H1 (cell line): Measurements from ENCODE around the gene TANC1. TPM values are rescaled to one million over a fixed set of nuclear protein-coding genes. Genes with fewer than 3 reads are reported as not detected.

Experiments used
- CTCF ChIA-PET: fragments of 300-600 bp; sonication (Branson Sonifier 250); formaldehyde crosslinking; loops from one replicate; lab custom pipeline; 2021; ENCODE audit not compliant: partially characterized antibody; lab: Charles Lee
- POLR2A ChIA-PET: fragments of 300-600 bp; sonication (Branson Sonifier 250); formaldehyde crosslinking; loops from one replicate; lab custom pipeline; 2021; ENCODE audit warnings: inconsistent platforms; ENCODE audit not compliant: partially characterized antibody; lab: Charles Lee
- DNase-seq, 2 experiments: peaks; one replicate each; pipeline versions ENCODE4 v3.0.0 to v3.0.0-alpha.2; 2010 to 2022; ENCODE audit warnings: low spot score in 2 of 2, low read depth in 1 of 2, mixed read lengths in 1 of 2
- FAIRE-seq: peaks from 2 replicates; lab custom pipeline; 2011; peaks lifted over from hg19 to GRCh38; lab: Jason Lieb, UNC
- H2AFZ ChIP-seq: 2 replicates; pipeline ENCODE4 v1.8.1; 2012; ENCODE audit warnings: low read length, inconsistent platforms
- H2AK5ac ChIP-seq: 2 replicates; pipeline ENCODE4 v1.6.1; 2013; ENCODE audit warnings: low read depth, low read length
- H2BK120ac ChIP-seq: replicated peaks from 2 replicates; pipeline ENCODE3; 2013; ENCODE audit warnings: low read depth, low read length, inconsistent platforms
- H2BK12ac ChIP-seq: 2 replicates; pipeline ENCODE4 v1.6.1; 2013; ENCODE audit warnings: low read depth, low read length
- H2BK15ac ChIP-seq: 2 replicates; pipeline ENCODE4 v1.6.1; 2013; ENCODE audit warnings: low read length
- H2BK20ac ChIP-seq: 2 replicates; pipeline ENCODE4 v1.6.1; 2013; ENCODE audit warnings: low read length
- H2BK5ac ChIP-seq: 2 replicates; pipeline ENCODE4 v1.6.1; 2013; ENCODE audit warnings: low read depth, low read length
- H3K14ac ChIP-seq: 2 replicates; pipeline ENCODE4 v1.6.1; 2013; ENCODE audit warnings: inconsistent platforms; ENCODE audit not compliant: insufficient read length
- H3K18ac ChIP-seq: 2 replicates; pipeline ENCODE4 v1.6.1; 2013; ENCODE audit warnings: low read length; ENCODE audit errors: extremely low read depth
- H3K23ac ChIP-seq: 2 replicates; pipeline ENCODE4 v1.6.1; 2013; ENCODE audit warnings: inconsistent platforms; ENCODE audit not compliant: insufficient read length
- H3K23me2 ChIP-seq: 2 replicates; pipeline ENCODE4 v1.6.1; 2013; ENCODE audit warnings: low read depth, low read length
- H3K27ac ChIP-seq: 2 replicates; pipeline ENCODE4 v1.6.1; 2011; ENCODE audit warnings: low read depth, low read length, inconsistent platforms
- H3K27me3 ChIP-seq, 4 experiments: replicated peaks in 1 of 4; 1 replicate in 1 of 4; 2 replicates in 3 of 4; pipeline versions ENCODE4 v1.6.1 to v1.8.1; 2011 to 2013; ENCODE audit warnings: low read length in 3 of 4, mild to moderate bottlenecking in 3 of 4, inconsistent platforms in 2 of 4, mixed read lengths in 2 of 4, moderate library complexity in 1 of 4; ENCODE audit not compliant: control insufficient read depth in 3 of 4, insufficient read depth in 3 of 4; ENCODE audit errors: extremely low read depth in 1 of 4
- H3K36me3 ChIP-seq, 4 experiments: 2 replicates each; pipeline versions ENCODE4 v1.6.1 to v1.8.1; 2011 to 2013; ENCODE audit warnings: mild to moderate bottlenecking in 4 of 4, low read length in 3 of 4, moderate library complexity in 2 of 4, control low read depth in 1 of 4, inconsistent platforms in 1 of 4; ENCODE audit not compliant: insufficient read depth in 4 of 4, control insufficient read depth in 2 of 4
- H3K4ac ChIP-seq: replicated peaks from 2 replicates; pipeline ENCODE3; 2013; ENCODE audit warnings: low read length, low read depth, mixed read lengths, inconsistent platforms; ENCODE audit not compliant: insufficient read length
- H3K4me1 ChIP-seq, 4 experiments: replicated peaks in 1 of 4; 1 replicate in 1 of 4; 2 replicates in 3 of 4; pipeline versions ENCODE4 v1.6.1 to v1.8.1; 2011 to 2013; ENCODE audit warnings: low read length in 3 of 4, inconsistent platforms in 2 of 4, mixed read lengths in 1 of 4; ENCODE audit not compliant: insufficient read depth in 4 of 4, control insufficient read depth in 3 of 4
- H3K4me2 ChIP-seq, 2 experiments: 2 replicates each; pipeline versions ENCODE4 v1.6.1 to v1.8.1; 2011 to 2013; ENCODE audit warnings: low read depth in 2 of 2, low read length in 2 of 2, control low read depth in 1 of 2, inconsistent platforms in 1 of 2, mild to moderate bottlenecking in 1 of 2; ENCODE audit not compliant: insufficient read depth in 1 of 2
- H3K4me3 ChIP-seq, 4 experiments: fragments of 200-600, 300-600 bp in 1 of 4; sonication (generic), shearing (Covaris generic), sonication (Bioruptor Twin) in 1 of 4; 2 replicates each; pipeline versions ENCODE4 v1.5.1 to v1.8.1; 2011 to 2016; ENCODE audit warnings: low read length in 4 of 4, low read depth in 3 of 4, control low read depth in 2 of 4, inconsistent platforms in 2 of 4, mild to moderate bottlenecking in 2 of 4, mixed read lengths in 1 of 4, moderate library complexity in 1 of 4; ENCODE audit not compliant: insufficient read depth in 2 of 4; ENCODE audit errors: extremely low read depth in 1 of 4
- H3K56ac ChIP-seq: replicated peaks from 2 replicates; pipeline ENCODE3; 2013; ENCODE audit warnings: low read depth, mild to moderate bottlenecking, mixed read lengths, low read length, inconsistent platforms; ENCODE audit not compliant: insufficient read length
- H3K79me1 ChIP-seq: 2 replicates; pipeline ENCODE4 v1.6.1; 2013; ENCODE audit warnings: low read depth, low read length, control low read depth
- H3K79me2 ChIP-seq, 2 experiments: 2 replicates each; pipeline versions ENCODE4 v1.6.1 to v1.8.1; 2012 to 2013; ENCODE audit warnings: low read length in 2 of 2, mild to moderate bottlenecking in 2 of 2, inconsistent platforms in 1 of 2; ENCODE audit not compliant: insufficient read depth in 2 of 2, control insufficient read depth in 1 of 2
- H3K9ac ChIP-seq, 4 experiments: replicated peaks in 1 of 4; 1 replicate in 1 of 4; 2 replicates in 3 of 4; pipeline versions ENCODE4 v1.6.1 to v1.8.1; 2011 to 2013; ENCODE audit warnings: low read depth in 3 of 4, low read length in 3 of 4, control low read depth in 2 of 4, mild to moderate bottlenecking in 2 of 4, moderate library complexity in 2 of 4, inconsistent platforms in 1 of 4; ENCODE audit errors: extremely low read depth in 1 of 4
- H3K9me3 ChIP-seq, 2 experiments: 2 replicates each; pipeline versions ENCODE4 v1.6.1 to v1.8.1; 2012 to 2013; ENCODE audit warnings: mild to moderate bottlenecking in 2 of 2, moderate library complexity in 2 of 2, control low read depth in 1 of 2, inconsistent platforms in 1 of 2, low read depth in 1 of 2, low read length in 1 of 2, mixed read lengths in 1 of 2; ENCODE audit not compliant: insufficient read depth in 2 of 2
- H4K20me1 ChIP-seq, 2 experiments: replicated peaks in 1 of 2; 2 replicates each; pipeline versions ENCODE3 to v1.8.1; 2011 to 2013; ENCODE audit warnings: inconsistent platforms in 2 of 2, low read length in 2 of 2, mild to moderate bottlenecking in 1 of 2; ENCODE audit not compliant: insufficient read depth in 2 of 2, control insufficient read depth in 1 of 2
- H4K5ac ChIP-seq: 2 replicates; pipeline ENCODE4 v1.6.1; 2013; ENCODE audit warnings: low read length, low read depth, mixed read lengths, inconsistent platforms; ENCODE audit not compliant: insufficient read length
- H4K8ac ChIP-seq: 2 replicates; pipeline ENCODE4 v1.8.0; 2013; ENCODE audit warnings: mild to moderate bottlenecking, moderate library complexity, low read length, inconsistent platforms; ENCODE audit not compliant: insufficient read depth; ENCODE audit errors: extremely low read depth
- H4K91ac ChIP-seq: replicated peaks from 2 replicates; pipeline ENCODE3; 2013; ENCODE audit warnings: low read length, mixed read lengths, inconsistent platforms; ENCODE audit not compliant: insufficient read length
- BCL11A ChIP-seq, 2 experiments: IDR thresholded peaks; one replicate each; pipeline ENCODE4 v1.6.1; 2011; ENCODE audit warnings: low read depth in 2 of 2, low read length in 2 of 2, mild to moderate bottlenecking in 2 of 2
- KDM4A ChIP-seq: IDR thresholded peaks from one replicate; pipeline ENCODE4 v1.7.1; 2012; ENCODE audit warnings: low read depth, mild to moderate bottlenecking, moderate library complexity, low read length, inconsistent platforms; ENCODE audit not compliant: severe bottlenecking
- RNF2 ChIP-seq: fragments of 200-900, 300-1000 bp; sonication (generic); IDR thresholded peaks from 2 replicates; pipeline ENCODE4 v1.7.1; 2016; ENCODE audit warnings: borderline replicate concordance, low read depth, mild to moderate bottlenecking, antibody characterized with exemption, low read length; ENCODE audit not compliant: poor library complexity, severe bottlenecking; ENCODE audit errors: missing control alignments
- WGBS, 2 experiments: shearing (Covaris generic) in 1 of 2; methylation state at CpG; one replicate each; pipeline versions ENCODE4 v1.1.6 to v1.1.7; 2013 to 2015; ENCODE audit warnings: low lambda C conversion rate in 2 of 2, mixed read lengths in 2 of 2, inconsistent platforms in 1 of 2, low coverage in 1 of 2, missing lambda C conversion rate in 1 of 2; ENCODE audit not compliant: insufficient replicate concordance in 2 of 2, insufficient coverage in 1 of 2, insufficient read length in 1 of 2; ENCODE audit errors: extremely low coverage in 1 of 2, missing lambda C conversion rate in 1 of 2; 5-methylcytosine and 5-hydroxymethylcytosine counted together
- polyA plus RNA-seq, 7 experiments: library from polyadenylated mRNA; depleted of rRNA in 3 of 7; stranded (reverse) in 5 of 7; unstranded in 2 of 7; fragments of >200 nt in 5 of 7; fragments of 200-250 nt in 2 of 7; gene quantifications; 1 replicate in 5 of 7; 2 replicates in 1 of 7; 4 replicates in 1 of 7; pipeline versions ENCODE4 v1.2.1 to v1.2.3, GENCODE V29; 2011 to 2013; ENCODE audit warnings: missing spikeins in 2 of 7, mixed read lengths in 2 of 7
- total RNA-seq: library from RNA; stranded (reverse); fragmentation: NEBNext Ultra II Directional; extraction: Animal tissue kit (Norgen Biotek cat#: 25700); gene quantifications from 2 replicates; pipeline ENCODE4 v1.2.1, GENCODE V29; 2021

Gene TANC1
- total and polyA plus RNA-seq, 2 of the 8 experiments (the other 6 are each of a cell fraction or from before 2014, with no cell fraction given), result 4.1 to 7.6 TPM

DNA sequence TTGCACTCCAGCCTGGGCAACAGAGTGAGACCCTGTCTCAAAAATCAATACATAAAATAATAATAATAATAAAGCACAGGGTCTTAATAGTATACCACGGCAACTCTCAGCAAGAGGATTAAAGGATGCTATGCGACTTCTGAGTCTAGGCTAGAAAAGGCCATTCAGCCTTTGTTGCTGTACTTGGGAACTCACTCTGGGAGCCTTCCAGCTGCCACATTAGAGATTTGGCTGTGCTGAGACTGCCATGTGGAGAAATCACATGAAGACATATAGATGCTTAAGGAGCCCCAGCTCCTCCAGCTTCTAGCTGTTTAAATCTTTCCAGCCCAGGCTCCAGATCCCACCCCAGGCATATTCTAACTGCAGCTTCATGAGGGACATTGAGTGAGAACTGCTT, 8.2 kb upstream of the TANC1 start:
- Histone ChIP-seq H4K91ac (no peak overlapping the region), H3K27me3 (no peaks in the 10 kb centered on the region; a peak in 1 of 7 replicates), H3K9me3 (no peaks in the 10 kb centered on the region), H2AK5ac (no peak overlapping the region), H3K79me2 (no peaks in the 10 kb centered on the region), H3K4ac (no peak overlapping the region), H3K56ac (no peak overlapping the region)
- CTCF ChIA-PET, result interaction anchor here (1.0 to 1.3 kb wide), 2 partner anchors 65 to 159 kb away, joined by 3 to 4 read pairs; no protein-coding TSS in a partner anchor
- POLR2A ChIA-PET, result no interaction called here
- no peak for DNase-seq
- TF ChIP-seq BCL11A (IDR thresholded peaks at IDR 0.05; ENCODE audit: low read depth in 2 of 2, low read length in 2 of 2) (no peak), KDM4A (no peak), RNF2 (no peak)
- TF ChIP-seq, all 59 proteins: peak for 0
- Histone ChIP-seq H2AFZ (no peak overlapping the region), H3K79me1 (no peaks in the 10 kb centered on the region), H2BK20ac (no peak overlapping the region), H4K20me1 (peaks cover 0 to 2% of the 10 kb centered on the region in 2 experiments), H3K36me3 (no peaks in the 10 kb centered on the region), H3K27ac (no peak overlapping the region), H2BK15ac (no peak overlapping the region), H3K4me3 (no peak overlapping the region), H3K9ac (no peak overlapping the region), H4K5ac (no peak overlapping the region), H2BK5ac (no peak overlapping the region), H3K14ac (no peak overlapping the region), H3K4me1 (no peaks in the 10 kb centered on the region), H4K8ac (no peak overlapping the region), H2BK12ac (no peak overlapping the region), H2BK120ac (no peak overlapping the region), H3K18ac (no peak overlapping the region), H3K23ac (no peak overlapping the region), H3K4me2 (no peak overlapping the region), H3K23me2 (no peaks in the 10 kb centered on the region)
- FAIRE-seq, result no peak
- 90% methylated on average over 2 of the region's 2 CpGs; no CpG with 5 or more reads in 1 of the 2 experiments for WGBS, 2 experiments
